HG03064 (cell line): ENCODE results near the gene TRHDE.
"Not testable (repeated sequence)": the region's sequence is repeated elsewhere in the genome, so short reads cannot be mapped to it uniquely, and the experiment has no call there.

ENCODE experiments used
- ATAC-seq: cut with Tn5 transposase; IDR thresholded peaks from one replicate; pipeline ENCODE4 v1.9.1; 2021; ENCODE audit warnings: low read depth; ENCODE audit not compliant: unreplicated experiment

The TRHDE gene

GRCh38 chr12:72694193-72694592 is 422.0 kb downstream of the TRHDE start:
- ATAC-seq, result no peak

GRCh38 chr12:72699362-72699761 is 427.2 kb downstream of the TRHDE start:
- ATAC-seq, result no peak

GRCh38 chr12:72712025-72712424 is 439.9 kb downstream of the TRHDE start:
- ATAC-seq, result not testable (repeated sequence)

DNA sequence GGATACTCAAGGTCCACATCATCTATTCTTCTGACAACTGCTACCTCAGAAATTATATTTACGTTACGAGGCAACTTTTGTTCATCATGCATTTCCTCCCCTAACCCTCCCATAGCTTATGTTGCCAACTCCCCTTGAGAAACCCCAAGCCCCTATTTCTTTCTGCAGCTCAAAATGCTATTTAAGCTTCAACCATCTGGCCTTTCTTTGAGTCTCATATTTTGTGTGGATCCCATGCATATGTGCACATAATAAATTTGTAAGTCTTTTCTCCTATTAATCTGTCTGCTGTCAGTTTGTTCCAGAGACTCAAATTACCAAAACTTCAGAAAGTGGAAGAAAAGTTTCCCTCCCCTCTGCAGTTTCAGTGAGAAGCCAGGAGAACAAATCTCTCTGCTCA is 444.1 kb downstream of the TRHDE start:
- no peak for ATAC-seq

DNA sequence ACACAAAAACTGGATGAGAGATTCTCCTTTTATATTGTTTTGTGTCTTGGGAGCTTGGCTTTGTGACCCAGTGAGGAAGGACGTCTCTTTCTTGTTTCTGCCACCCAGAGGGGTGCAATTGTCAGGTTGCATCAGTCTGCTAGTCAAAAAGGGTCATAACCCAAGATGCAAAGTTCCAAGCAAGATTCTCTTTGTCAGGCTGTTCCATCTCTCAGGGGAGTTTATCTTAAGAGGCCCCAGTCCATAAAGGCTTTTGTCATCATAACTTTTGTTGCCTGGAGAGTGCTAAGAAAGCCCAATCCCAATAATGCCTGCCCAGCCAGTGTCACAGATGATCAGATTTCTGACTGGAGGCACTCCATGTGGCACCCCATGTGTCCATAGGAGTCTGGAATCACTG is 444.9 kb downstream of the TRHDE start:
- ATAC-seq, result no peak
